GF-D8 (cell line): ENCODE measurements around the gene OR4B1.

Experiments used
- DNase-seq: peaks from one replicate; lab custom pipeline; 2025; lab: John Stamatoyannopoulos, UW

The OR4B1 gene

DNA sequence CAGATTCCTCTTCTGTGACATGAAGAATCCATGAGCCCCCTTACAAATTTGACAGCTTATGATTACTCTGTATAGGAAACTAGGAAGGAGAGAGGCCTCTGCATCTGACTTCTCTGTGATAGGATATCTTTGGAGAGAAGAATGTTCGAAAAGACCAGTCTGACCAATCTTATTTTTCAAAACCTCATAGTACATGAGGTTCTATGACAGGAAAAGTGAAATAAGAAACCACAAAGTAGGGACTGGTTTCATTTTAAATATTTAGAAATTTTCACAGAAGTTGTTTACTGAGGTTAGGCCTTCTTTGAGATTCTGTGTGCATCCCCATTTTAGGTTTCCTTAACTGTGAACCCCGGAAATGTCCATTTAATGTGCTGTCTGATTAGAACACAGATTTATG, 45.0 kb downstream of the OR4B1 start:
- no peak for DNase-seq

DNA sequence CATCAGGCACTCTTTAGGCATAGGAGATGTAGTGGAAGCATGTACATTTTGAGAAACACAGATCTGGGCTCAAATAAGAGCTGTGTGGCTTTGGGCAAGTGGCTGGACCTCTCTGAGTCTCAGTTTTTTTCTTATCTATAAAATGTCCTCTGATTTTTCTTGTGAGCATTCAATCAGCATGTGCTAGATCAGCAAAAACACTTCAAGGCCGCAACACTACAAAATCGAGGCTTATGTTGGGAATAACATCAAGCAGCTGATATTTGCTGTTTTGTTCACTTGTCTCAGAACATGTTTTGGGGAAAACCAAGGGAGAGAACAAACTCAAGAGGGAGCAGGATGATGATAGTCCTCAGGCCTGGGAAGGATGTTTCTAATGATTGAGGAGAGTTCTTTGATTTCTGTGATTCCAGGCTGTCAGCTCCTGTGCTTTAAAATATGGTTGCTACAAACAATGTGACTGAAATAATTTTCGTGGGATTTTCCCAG, 46.9 kb downstream of the OR4B1 start, which contains the start of gene OR4X1:
OR4X1 (plus strand) TSS at position 439 of the 489 bp plus-strand sequence; CDS start at position 439, 0 bp downstream.
- DNase-seq = no peak
